Lung (tissue), 12 donors: Measurements from ENCODE around the gene KCNH6. TPM values are rescaled to one million over a fixed set of nuclear protein-coding genes. Genes with fewer than 3 reads are reported as not detected.
A peak's percentile ranks its signal among the peaks of the same experiment; 100 is the strongest.

Source experiments
- ATAC-seq: fragments of 200-7000 bp; cut with Tn5 transposase; one replicate; pipeline ENCODE4 v1.9.1; 2020; ENCODE audit warnings: moderate number of reproducible peaks; ENCODE audit not compliant: insufficient read depth, low FRiP score
- DNase-seq, 3 donors: peaks; one replicate each; pipeline ENCODE4 v3.0.0-alpha.2; 2013 to 2017
- H3K27ac ChIP-seq, 2 donors: one replicate each; pipeline ENCODE4 v1.5.1; 2013; ENCODE audit warnings: mild to moderate bottlenecking in 2 of 2, moderate library complexity in 2 of 2, control low read depth in 1 of 2, inconsistent platforms in 1 of 2, low read depth in 1 of 2, low read length in 1 of 2
- H3K27me3 ChIP-seq, 3 donors: one replicate each; pipeline ENCODE4 v1.5.1; 2013; ENCODE audit warnings: low read length in 2 of 3; ENCODE audit not compliant: control insufficient read depth in 3 of 3, insufficient read depth in 3 of 3
- H3K36me3 ChIP-seq, 4 donors: one replicate each; pipeline ENCODE4 v1.5.1; 2013; ENCODE audit warnings: low read length in 4 of 4, mild to moderate bottlenecking in 1 of 4, moderate library complexity in 1 of 4; ENCODE audit not compliant: control insufficient read depth in 4 of 4, insufficient read depth in 4 of 4
- H3K4me1 ChIP-seq, 5 donors: one replicate each; pipeline ENCODE4 v1.5.1; 2013; ENCODE audit warnings: low read length in 5 of 5, mild to moderate bottlenecking in 2 of 5, moderate library complexity in 1 of 5; ENCODE audit not compliant: control insufficient read depth in 5 of 5, insufficient read depth in 5 of 5
- H3K4me3 ChIP-seq: one replicate; pipeline ENCODE4 v1.5.1; 2013; ENCODE audit warnings: mild to moderate bottlenecking, control low read depth, moderate library complexity
- H3K9ac ChIP-seq, 2 donors: one replicate each; pipeline ENCODE4 v1.5.1; 2013; ENCODE audit warnings: low read length in 2 of 2, control low read depth in 1 of 2; ENCODE audit not compliant: insufficient read depth in 1 of 2
- H3K9me3 ChIP-seq, 4 donors: one replicate each; pipeline ENCODE4 v1.5.1; 2013; ENCODE audit warnings: low read length in 3 of 4, mild to moderate bottlenecking in 1 of 4, moderate library complexity in 1 of 4; ENCODE audit not compliant: control insufficient read depth in 4 of 4, insufficient read depth in 3 of 4
- WGBS, 2 donors: extraction: QIAGEN DNeasy Blood & Tissue Kit; methylation state at CpG; one replicate each; pipeline ENCODE4 v1.1.7; 2013; 5-methylcytosine and 5-hydroxymethylcytosine counted together
- polyA plus RNA-seq, 2 donors: library from polyadenylated mRNA; stranded (reverse); fragments of 200-250 nt; gene quantifications; one replicate each; pipeline ENCODE4 v1.2.1, GENCODE V29; 2013
- total RNA-seq, 2 donors: library from RNA; depleted of rRNA in 1 of 2; stranded (reverse); fragments of >200 nt in 1 of 2; gene quantifications; one replicate each; pipeline ENCODE4 v1.2.1, GENCODE V29; 2014 to 2021
- TF ChIP-seq, protein P1 (sequence below): IDR thresholded peaks from 2 replicates; pipeline ENCODE4 v1.5.1; 2012; ENCODE audit warnings: mild to moderate bottlenecking; ENCODE audit errors: control extremely low read depth, extremely low read depth
- donor health status: control.
- donor health status: control.
- donor health status: Bipolar disorder and iron deficiency.
- donor health status: healthy.
- donor health status: DM: yes; HTN: yes; CAD: no.

The KCNH6 gene
- total and polyA plus RNA-seq, 4 donors: 0.05 to 1.6 (median 0.31) TPM

DNA sequence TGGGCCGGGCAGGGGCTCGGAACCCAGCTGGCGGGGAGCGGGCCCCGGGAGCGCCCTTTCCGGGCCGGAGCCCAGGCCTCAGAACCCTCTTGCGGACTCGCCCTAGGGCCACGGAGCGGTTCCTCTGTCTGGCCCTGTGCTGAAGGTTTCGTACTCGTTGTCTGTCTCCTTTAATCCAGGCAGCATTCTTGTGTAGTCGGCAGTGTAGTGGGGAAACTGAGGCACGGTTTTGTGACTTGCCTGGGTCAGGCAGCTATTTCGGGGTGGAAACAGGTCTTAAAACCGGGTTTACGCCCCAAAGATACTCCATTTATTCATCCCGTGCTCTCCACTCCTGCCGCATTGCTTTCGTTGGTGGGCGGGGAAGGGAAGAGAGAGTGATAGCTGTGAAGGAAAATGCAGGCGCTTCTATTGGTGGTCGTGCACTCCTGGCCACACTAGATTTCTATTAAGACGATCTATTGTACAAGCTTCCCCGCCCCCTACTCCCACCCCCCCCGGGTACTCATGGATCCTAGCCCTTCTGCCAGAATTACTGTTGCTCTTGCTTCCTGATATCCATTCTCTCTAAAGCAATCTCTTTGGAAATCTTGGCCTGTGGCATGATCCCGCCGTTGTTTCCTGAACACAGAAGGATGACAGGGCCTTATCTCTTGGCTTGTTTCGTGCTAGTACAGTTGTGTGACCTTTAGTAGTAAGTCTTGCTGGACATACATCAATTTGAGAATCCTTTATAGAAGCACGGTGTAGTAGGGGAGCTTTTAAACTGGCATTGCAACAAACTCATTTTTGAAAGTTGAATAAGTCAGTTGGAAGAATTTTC, 27.9 kb downstream of the KCNH6 start:
- Histone ChIP-seq H3K27me3 (no peaks in the 10 kb centered on the region), H3K27ac (peak overlapping the region; percentile 61 to 86), H3K4me3 (peak overlapping the region; percentile 75), H3K9ac (peak overlapping the region; percentile 69 to 95), H3K4me1 (peaks cover 5 to 22% (median 15%) of the 10 kb centered on the region in 5 donors), H3K36me3 (peaks cover 0 to 6% (median 0%) of the 10 kb centered on the region in 4 donors), H3K9me3 (no peaks in the 10 kb centered on the region)
- TF ChIP-seq, protein P1, sequence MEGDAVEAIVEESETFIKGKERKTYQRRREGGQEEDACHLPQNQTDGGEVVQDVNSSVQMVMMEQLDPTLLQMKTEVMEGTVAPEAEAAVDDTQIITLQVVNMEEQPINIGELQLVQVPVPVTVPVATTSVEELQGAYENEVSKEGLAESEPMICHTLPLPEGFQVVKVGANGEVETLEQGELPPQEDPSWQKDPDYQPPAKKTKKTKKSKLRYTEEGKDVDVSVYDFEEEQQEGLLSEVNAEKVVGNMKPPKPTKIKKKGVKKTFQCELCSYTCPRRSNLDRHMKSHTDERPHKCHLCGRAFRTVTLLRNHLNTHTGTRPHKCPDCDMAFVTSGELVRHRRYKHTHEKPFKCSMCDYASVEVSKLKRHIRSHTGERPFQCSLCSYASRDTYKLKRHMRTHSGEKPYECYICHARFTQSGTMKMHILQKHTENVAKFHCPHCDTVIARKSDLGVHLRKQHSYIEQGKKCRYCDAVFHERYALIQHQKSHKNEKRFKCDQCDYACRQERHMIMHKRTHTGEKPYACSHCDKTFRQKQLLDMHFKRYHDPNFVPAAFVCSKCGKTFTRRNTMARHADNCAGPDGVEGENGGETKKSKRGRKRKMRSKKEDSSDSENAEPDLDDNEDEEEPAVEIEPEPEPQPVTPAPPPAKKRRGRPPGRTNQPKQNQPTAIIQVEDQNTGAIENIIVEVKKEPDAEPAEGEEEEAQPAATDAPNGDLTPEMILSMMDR: no peak
- ATAC-seq (no peak), DNase-seq (peak; percentile 75 to 84 (median 83))
- WGBS, 2 donors: 0 to 1% methylated on average over 27 to 32 of the region's 32 CpGs

DNA sequence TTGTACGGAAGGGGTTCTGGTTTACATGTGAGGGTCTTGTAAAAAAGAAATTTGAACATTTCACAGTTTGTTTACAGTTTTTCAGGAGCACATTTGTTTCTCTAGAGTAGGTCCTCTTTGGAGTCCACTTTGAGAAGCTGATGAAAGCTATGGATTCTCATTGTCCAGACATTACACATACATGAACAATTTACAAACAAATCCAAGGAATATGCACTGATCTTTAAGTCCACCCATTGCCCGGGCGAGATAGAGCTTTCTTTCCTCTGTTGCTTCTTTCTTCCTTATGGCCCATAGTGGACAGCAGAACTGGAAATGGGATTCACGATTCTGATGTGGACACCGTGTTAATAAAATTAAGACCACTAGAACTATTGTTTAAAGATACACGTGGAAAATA, 29.1 kb downstream of the KCNH6 start:
- peaks cover 5 to 22% (median 15%) of the 10 kb centered on the region in 5 donors for H3K4me1 ChIP-seq
- no peak for ATAC-seq
- WGBS, 2 donors: 42 to 58% methylated on average over 6 of the region's 6 CpGs
- no peak overlapping the region for H3K27ac ChIP-seq
- H3K9me3 ChIP-seq: no peaks in the 10 kb centered on the region
- H3K9ac ChIP-seq: peak overlapping the region; percentile 1 to 34
- peak in 1 of 3 donors; percentile 10 for DNase-seq
- H3K36me3 ChIP-seq: peaks cover 0 to 6% (median 0%) of the 10 kb centered on the region in 4 donors
- TF ChIP-seq, protein P1: no peak
- H3K27me3 ChIP-seq: no peaks in the 10 kb centered on the region
- H3K4me3 ChIP-seq: no peak overlapping the region

DNA sequence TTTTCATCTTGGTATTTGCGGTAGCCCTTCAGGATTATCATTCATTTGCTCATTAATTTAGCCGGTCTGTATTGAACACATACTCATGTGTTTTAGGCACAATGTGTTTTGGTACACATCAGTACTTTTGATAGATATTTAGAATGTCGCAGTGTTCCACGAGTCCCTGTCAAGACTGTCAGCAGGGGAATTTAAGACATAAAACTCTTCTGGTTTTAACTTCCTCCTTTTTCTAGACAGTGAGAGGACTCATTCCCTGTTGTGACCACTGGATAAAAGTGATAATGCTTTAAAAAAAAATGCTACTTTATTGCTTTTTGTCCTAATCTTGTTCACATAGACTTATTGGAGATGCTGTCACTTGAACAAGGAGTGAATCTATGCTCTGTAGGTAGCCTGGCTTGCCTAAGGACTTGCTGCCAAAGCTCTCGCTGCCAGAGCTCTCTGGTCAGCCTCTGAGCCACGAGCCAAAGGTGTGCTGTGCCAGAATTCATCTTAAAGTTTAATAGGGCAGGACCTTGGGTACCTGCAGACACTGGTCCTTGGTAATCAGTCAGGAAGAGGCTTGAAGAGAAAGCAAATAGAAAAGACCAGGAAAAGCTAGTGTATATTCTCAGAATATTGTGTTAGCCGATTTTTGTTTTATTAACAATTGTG, 32.5 kb downstream of the KCNH6 start:
- no peaks in the 10 kb centered on the region for H3K9me3 ChIP-seq
- 62% methylated on average over 7 of the region's 7 CpGs for WGBS, 2 donors
- no peak overlapping the region for H3K9ac ChIP-seq
- peaks cover 0 to 8% (median 0%) of the 10 kb centered on the region in 4 donors for H3K36me3 ChIP-seq
- DNase-seq (no peak), ATAC-seq (no peak)
- H3K4me1 ChIP-seq: peaks cover 5 to 19% (median 11%) of the 10 kb centered on the region in 5 donors
- no peaks in the 10 kb centered on the region for H3K27me3 ChIP-seq
- no peak overlapping the region for H3K27ac ChIP-seq
- TF ChIP-seq, protein P1: no peak
- H3K4me3 ChIP-seq: no peak overlapping the region
